Keratinocyte (primary cell): ENCODE data around the gene ERC1. TPM values are rescaled to one million over a fixed set of nuclear protein-coding genes. Genes with fewer than 3 reads are reported as not detected.

ENCODE experiments used
- DNase-seq: peaks from one replicate; pipeline ENCODE4 v3.0.0-alpha.2; 2011; ENCODE audit warnings: low read depth, missing footprints, low spot score
- FAIRE-seq: peaks from 2 replicates; lab custom pipeline; 2011; peaks lifted over from hg19 to GRCh38; lab: Jason Lieb, UNC
- H2AFZ ChIP-seq: 2 replicates; pipeline ENCODE4 v1.6.0; 2012; ENCODE audit warnings: low read length, control low read depth, inconsistent platforms; ENCODE audit not compliant: control insufficient read depth
- H3K27ac ChIP-seq: 2 replicates; pipeline ENCODE4 v1.5.1; 2011; ENCODE audit warnings: low read length; ENCODE audit not compliant: control insufficient read depth, insufficient read depth
- H3K27me3 ChIP-seq: 3 replicates; pipeline ENCODE4 v1.6.0; 2011; ENCODE audit warnings: low read length; ENCODE audit not compliant: control insufficient read depth, insufficient read depth; ENCODE audit errors: extremely low read depth
- H3K36me3 ChIP-seq, 2 experiments: 2 replicates in 1 of 2; 3 replicates in 1 of 2; pipeline ENCODE4 v1.5.1; 2011; ENCODE audit warnings: low read length in 2 of 2, mild to moderate bottlenecking in 1 of 2; ENCODE audit not compliant: control insufficient read depth in 2 of 2, insufficient read depth in 2 of 2; ENCODE audit errors: extremely low read depth in 1 of 2
- H3K4me1 ChIP-seq: 3 replicates; pipeline ENCODE4 v1.5.1; 2011; ENCODE audit warnings: low read length; ENCODE audit not compliant: control insufficient read depth, insufficient read depth; ENCODE audit errors: extremely low read depth
- H3K4me2 ChIP-seq: 3 replicates; pipeline ENCODE4 v1.6.0; 2011; ENCODE audit warnings: low read depth, low read length; ENCODE audit not compliant: control insufficient read depth, insufficient read depth; ENCODE audit errors: extremely low read depth
- H3K4me3 ChIP-seq, 3 experiments: fragments of 200-600 bp in 1 of 3; sonication (generic) in 1 of 3; 2 replicates in 2 of 3; 3 replicates in 1 of 3; pipeline ENCODE4 v1.5.1; 2011 to 2016; ENCODE audit warnings: low read length in 3 of 3, mild to moderate bottlenecking in 3 of 3, control low read depth in 2 of 3, inconsistent platforms in 1 of 3, low read depth in 1 of 3, mixed read lengths in 1 of 3, mixed run types in 1 of 3, moderate library complexity in 1 of 3; ENCODE audit not compliant: control insufficient read depth in 2 of 3, insufficient read depth in 2 of 3; ENCODE audit errors: extremely low read depth in 1 of 3
- H3K79me2 ChIP-seq: 2 replicates; pipeline ENCODE4 v1.6.0; 2012; ENCODE audit warnings: low read length; ENCODE audit not compliant: control insufficient read depth, insufficient read depth
- H3K9ac ChIP-seq: 3 replicates; pipeline ENCODE4 v1.6.0; 2011; ENCODE audit warnings: low read length; ENCODE audit not compliant: control insufficient read depth, insufficient read depth; ENCODE audit errors: extremely low read depth
- H3K9me1 ChIP-seq: 3 replicates; pipeline ENCODE4 v1.6.0; 2011; ENCODE audit warnings: low read length; ENCODE audit not compliant: control insufficient read depth, insufficient read depth; ENCODE audit errors: extremely low read depth
- H3K9me3 ChIP-seq: 2 replicates; pipeline ENCODE4 v1.5.1; 2012; ENCODE audit warnings: low read depth, low read length; ENCODE audit not compliant: control insufficient read depth
- H4K20me1 ChIP-seq: 3 replicates; pipeline ENCODE4 v1.6.0; 2011; ENCODE audit warnings: low read length; ENCODE audit not compliant: control insufficient read depth, insufficient read depth; ENCODE audit errors: extremely low read depth
- EZH2 ChIP-seq: IDR thresholded peaks from one replicate; pipeline ENCODE4 v1.6.1; 2012; ENCODE audit warnings: inconsistent platforms, mild to moderate bottlenecking, low read length, moderate library complexity
- dilution Hi-C: fragments of 300-500 bp; cut with MboI; formaldehyde crosslinking; loops from one replicate; pipeline ENCODE4 v1.7.0; 2020; ENCODE audit warnings: low sequenced_read_pairs; ENCODE audit not compliant: extremely low pct_ligation_motif_present
- polyA plus RNA-seq, 5 experiments: library from polyadenylated mRNA; depleted of rRNA in 3 of 5; stranded (reverse) in 3 of 5; stranded (forward) in 1 of 5; unstranded in 1 of 5; fragments of >200 nt; gene quantifications; 1 replicate in 1 of 5; 2 replicates in 3 of 5; 3 replicates in 1 of 5; pipeline versions ENCODE4 v1.2.1 to v1.2.3, GENCODE V29; 2011 to 2012; ENCODE audit warnings: missing spikeins in 2 of 5, low read depth in 1 of 5, low replicate concordance in 1 of 5
- TF ChIP-seq, protein P1 (sequence below), 3 experiments: IDR thresholded peaks in 1 of 3; conservative IDR thresholded peaks in 1 of 3; optimal IDR thresholded peaks in 1 of 3; 2 replicates in 2 of 3; 3 replicates in 1 of 3; pipeline versions ENCODE3 to v1.5.1; 2011; ENCODE audit warnings: low read length in 3 of 3, mild to moderate bottlenecking in 3 of 3, moderate library complexity in 2 of 3, control low read depth in 1 of 3, inconsistent platforms in 1 of 3; ENCODE audit not compliant: insufficient read depth in 2 of 3; ENCODE audit errors: extremely low read depth in 1 of 3

The ERC1 gene
- polyA plus RNA-seq, 1 donor (not counting 4 experiments of a cell fraction or from before 2014, with no cell fraction given) = 16.1 TPM

DNA sequence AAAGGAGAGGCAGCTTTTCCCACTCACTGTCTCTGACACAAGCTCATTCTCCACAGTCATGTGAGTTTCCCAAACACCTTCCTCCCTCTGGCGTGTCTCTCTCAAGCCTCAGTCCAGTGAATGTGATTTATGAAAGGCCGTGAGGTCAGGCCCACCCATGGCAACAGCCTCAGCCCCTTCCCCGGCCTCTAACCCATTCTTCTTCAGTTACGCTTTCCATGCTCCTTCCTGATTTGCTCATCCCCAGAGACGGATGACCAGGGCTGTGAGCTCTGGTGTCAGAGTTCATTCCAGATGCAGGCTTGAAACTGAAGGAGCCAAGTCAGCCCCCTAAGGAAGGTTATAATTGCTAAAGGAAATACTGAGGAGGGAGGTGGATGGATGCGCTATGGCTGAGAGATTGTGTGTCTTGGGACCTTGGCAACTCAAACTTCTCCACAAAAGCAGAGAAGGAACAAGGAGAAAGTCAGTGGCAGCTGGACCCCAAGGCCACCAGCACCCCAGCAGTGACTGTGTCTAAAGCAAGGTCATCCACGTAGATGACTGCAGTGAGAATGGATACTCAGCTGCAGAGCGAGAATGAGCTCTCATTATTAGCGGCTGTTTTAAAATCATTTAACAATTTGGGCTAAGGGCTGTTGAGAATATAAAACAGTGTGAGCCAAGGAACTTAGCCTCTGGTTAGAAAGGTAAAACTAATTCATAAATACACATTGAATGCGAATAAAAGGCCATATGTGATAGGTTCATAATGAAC lies 519.2 kb downstream of the ERC1 start:
- dilution Hi-C loops = no loop called here

DNA sequence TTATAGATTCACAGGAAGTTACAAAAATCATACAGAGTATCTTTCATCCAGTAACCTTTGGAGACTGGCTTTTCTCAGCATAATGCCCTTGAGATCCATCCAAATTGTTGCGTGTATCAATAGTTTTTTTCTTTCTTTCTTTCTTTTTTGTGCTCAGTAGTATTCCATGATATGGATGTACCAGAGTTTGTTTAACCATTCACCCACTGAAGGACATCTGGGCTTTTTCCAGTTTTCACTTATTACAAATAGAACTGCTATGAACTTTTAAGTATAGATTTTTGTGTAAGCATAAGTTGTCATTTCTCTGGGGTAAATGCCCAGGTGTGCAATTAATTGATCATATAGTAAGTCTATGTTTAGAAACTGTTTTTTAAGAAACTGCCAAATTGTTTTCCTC lies 524.0 kb downstream of the ERC1 start:
- peaks cover 31% of the 10 kb centered on the region for H3K4me1 ChIP-seq
- DNase-seq = no peak
- H3K36me3 ChIP-seq = no peaks in the 10 kb centered on the region
- no peak overlapping the region for H3K4me3 ChIP-seq
- no peak overlapping the region for H3K9ac ChIP-seq
- peaks cover 2% of the 10 kb centered on the region for H3K9me1 ChIP-seq
- no peaks in the 10 kb centered on the region for H3K9me3 ChIP-seq
- H3K27ac ChIP-seq = no peak overlapping the region
- dilution Hi-C loops = no loop called here
- no peak for TF ChIP-seq EZH2
- TF ChIP-seq, protein P1, sequence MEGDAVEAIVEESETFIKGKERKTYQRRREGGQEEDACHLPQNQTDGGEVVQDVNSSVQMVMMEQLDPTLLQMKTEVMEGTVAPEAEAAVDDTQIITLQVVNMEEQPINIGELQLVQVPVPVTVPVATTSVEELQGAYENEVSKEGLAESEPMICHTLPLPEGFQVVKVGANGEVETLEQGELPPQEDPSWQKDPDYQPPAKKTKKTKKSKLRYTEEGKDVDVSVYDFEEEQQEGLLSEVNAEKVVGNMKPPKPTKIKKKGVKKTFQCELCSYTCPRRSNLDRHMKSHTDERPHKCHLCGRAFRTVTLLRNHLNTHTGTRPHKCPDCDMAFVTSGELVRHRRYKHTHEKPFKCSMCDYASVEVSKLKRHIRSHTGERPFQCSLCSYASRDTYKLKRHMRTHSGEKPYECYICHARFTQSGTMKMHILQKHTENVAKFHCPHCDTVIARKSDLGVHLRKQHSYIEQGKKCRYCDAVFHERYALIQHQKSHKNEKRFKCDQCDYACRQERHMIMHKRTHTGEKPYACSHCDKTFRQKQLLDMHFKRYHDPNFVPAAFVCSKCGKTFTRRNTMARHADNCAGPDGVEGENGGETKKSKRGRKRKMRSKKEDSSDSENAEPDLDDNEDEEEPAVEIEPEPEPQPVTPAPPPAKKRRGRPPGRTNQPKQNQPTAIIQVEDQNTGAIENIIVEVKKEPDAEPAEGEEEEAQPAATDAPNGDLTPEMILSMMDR (optimal IDR thresholded peaks at IDR 0.05 in 1 of 3, IDR thresholded peaks at IDR 0.05 in 1 of 3, conservative IDR thresholded peaks at IDR 0.05 in 1 of 3; ENCODE audit: extremely low read depth in 1 of 3, insufficient read depth in 2 of 3, low read length in 3 of 3) = no peak
- no peak overlapping the region for H3K4me2 ChIP-seq
- no peaks in the 10 kb centered on the region for H4K20me1 ChIP-seq
- H3K27me3 ChIP-seq = no peaks in the 10 kb centered on the region
- no peak overlapping the region for H2AFZ ChIP-seq
- H3K79me2 ChIP-seq = no peaks in the 10 kb centered on the region
- no peak for FAIRE-seq

More for the DNA sequence above, 519.2 kb downstream of the ERC1 start:
- no peaks in the 10 kb centered on the region for H3K36me3 ChIP-seq
- H3K4me1 ChIP-seq = no peaks in the 10 kb centered on the region
- no peak overlapping the region for H2AFZ ChIP-seq
- H3K27ac ChIP-seq = no peak overlapping the region
- FAIRE-seq = no peak
- H3K9me1 ChIP-seq = peaks cover 2% of the 10 kb centered on the region
- H3K9ac ChIP-seq = no peak overlapping the region
- TF ChIP-seq, protein P1 (optimal IDR thresholded peaks at IDR 0.05 in 1 of 3, IDR thresholded peaks at IDR 0.05 in 1 of 3, conservative IDR thresholded peaks at IDR 0.05 in 1 of 3; ENCODE audit: extremely low read depth in 1 of 3, insufficient read depth in 2 of 3, low read length in 3 of 3) = no peak
- no peak overlapping the region for H3K4me3 ChIP-seq
- H3K4me2 ChIP-seq = no peak overlapping the region
- H3K79me2 ChIP-seq = no peaks in the 10 kb centered on the region
- H3K9me3 ChIP-seq = no peaks in the 10 kb centered on the region
- no peaks in the 10 kb centered on the region for H4K20me1 ChIP-seq
- H3K27me3 ChIP-seq = no peaks in the 10 kb centered on the region
- DNase-seq = no peak
